GM18505 (cell line): ENCODE data around the gene TNS2.

Source experiments
- ATAC-seq: cut with Tn5 transposase; IDR thresholded peaks from one replicate; pipeline ENCODE4 v1.9.1; 2021; ENCODE audit not compliant: unreplicated experiment
- POLR2A ChIP-seq: IDR thresholded peaks from 4 replicates; pipeline ENCODE4 v1.6.1; 2011; ENCODE audit warnings: borderline replicate concordance; ENCODE audit not compliant: insufficient read depth, insufficient read length; ENCODE audit errors: extremely low read depth

TNS2 gene

DNA sequence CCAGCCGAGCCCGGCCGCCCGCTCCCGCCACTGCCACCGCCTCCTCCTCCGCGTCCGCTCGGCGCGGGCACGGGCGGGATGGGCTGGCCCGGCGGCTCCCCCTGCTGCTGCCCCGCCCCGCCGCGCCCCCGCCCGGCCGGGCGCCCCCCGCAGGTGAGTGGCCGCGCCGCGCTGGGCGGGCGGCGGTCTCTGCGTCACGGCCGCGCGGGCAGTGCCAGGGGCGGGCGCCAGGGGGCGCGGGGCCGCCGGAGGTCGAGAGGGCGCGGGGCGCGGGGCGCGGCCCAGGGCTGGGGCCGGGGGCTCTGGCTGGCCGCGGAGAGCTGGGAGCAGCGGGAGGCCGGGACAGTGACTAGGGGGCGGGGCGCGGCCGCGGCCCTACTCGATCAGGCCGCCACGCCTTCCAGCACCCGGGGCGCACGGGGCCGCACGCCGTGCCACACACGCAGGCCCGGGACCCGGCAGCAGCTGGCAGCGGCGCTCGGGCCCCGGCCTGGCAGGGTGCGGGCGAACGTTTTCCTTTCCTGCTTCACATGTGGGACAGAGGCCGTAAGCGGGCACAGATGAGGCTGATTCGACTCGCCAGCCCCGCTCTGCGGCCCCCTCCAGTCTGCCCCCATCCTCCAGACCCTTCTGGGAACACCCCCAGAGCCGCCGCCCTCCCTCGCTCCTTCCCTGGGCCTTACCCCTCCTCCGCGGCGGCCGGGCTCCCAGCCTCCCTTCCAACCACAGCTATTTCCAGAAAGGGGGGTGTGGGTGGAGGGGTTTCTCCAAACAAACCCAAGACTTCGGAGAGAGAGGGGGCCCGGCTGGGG, 2.4 kb upstream of the TNS2 start:
- TF ChIP-seq POLR2A, result no peak
- ATAC-seq, result peak; percentile 72

DNA sequence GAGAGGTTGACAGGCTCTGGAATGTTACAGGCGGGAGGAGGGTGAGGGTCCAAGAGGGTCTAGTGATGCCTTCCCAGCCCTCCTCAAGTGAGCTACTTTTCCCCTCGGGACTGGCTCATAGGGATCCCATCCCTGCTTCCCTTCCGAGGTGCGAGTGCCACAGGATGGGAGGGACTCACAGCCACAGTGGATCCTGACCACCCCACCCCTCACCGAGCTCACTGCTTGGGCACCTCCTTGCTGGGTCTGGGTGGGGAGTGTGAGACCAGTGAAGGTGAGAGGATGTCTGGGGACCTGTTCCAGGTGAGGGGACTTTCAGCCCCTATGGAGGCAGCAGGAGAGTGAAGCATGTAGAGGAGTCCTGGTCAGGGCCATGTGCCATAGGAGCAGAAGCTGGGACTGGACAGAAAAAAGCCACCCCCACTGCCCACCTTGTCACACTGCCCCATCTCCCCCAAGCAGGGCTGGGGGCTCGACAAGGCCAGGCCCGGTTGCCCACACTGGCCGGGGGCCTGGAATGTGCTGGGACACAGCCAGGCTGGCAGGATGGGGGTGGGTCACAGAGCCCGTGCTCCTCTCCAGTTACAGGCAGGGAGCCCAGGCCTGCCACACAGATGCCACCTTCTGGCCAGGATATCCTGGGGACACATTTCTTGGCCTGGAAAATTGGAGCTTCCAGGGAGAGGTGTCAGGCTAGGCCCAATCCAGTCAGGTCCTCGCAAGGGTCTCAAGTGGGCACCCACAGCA, 1.7 kb upstream of the TNS2 start:
- no peak for ATAC-seq
- no peak for TF ChIP-seq POLR2A

DNA sequence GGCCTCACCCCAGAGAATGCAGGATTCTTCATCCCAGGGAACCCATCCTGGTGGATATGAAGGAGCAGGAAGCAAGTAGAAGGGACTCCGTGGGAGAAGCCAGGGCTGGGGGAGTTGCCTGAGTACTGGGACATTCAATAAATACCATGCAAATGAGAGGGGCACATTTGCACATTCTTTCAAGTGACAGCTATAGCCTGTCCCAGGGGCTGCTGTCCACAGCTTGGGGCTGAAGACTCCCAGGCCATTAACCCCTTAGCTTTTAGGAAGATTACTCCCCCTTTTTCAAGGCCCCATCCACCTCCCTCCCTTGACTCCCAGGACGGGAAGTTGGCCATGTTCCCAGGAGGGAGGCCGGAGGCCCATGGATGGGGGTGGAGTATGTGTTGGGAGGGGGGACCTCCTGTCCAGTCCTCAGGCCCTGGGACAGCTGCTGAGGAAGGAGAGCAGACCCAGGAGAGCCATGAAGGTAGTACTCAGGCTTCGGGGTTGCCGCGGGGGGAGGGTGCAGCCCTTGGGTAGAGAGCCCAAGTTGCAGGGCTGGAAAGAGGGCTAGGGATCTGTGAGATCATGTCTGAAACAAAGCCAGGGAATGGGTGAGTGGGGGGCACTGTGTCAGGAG, 974 bp upstream of the TNS2 start:
- no peak for ATAC-seq
- TF ChIP-seq POLR2A, result no peak

DNA sequence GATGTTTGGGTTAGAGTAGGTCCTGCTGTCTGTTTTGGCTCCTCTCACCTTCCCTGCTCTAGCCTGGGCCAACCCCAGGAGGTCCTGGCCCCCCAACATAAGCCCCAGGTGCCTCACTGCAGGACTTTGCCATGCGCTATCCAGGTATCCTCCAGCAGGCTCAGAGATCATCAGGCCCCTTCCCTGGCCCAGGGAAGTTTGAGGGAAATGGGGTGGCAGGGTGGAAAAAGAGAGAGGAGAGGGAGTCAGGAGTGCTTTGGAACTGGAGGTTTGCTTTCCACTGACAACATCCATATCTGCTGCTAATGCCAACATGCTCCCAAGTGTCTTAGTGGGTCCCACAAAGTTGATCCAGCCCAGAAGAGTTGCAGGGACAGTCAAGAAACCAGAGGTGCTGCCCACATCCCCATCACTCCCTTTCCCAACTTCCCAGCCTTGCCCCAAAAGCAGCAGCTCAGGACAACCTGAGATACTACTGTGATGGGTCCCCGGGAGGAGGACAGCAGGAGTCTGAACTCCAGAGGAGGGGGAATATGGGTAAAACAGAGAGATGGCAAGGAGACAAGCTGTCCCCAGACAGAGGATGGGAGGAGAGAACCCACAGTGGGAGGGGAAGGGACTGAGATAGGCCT, 677 bp downstream of the TNS2 start:
- no peak for TF ChIP-seq POLR2A
- ATAC-seq, result no peak

DNA sequence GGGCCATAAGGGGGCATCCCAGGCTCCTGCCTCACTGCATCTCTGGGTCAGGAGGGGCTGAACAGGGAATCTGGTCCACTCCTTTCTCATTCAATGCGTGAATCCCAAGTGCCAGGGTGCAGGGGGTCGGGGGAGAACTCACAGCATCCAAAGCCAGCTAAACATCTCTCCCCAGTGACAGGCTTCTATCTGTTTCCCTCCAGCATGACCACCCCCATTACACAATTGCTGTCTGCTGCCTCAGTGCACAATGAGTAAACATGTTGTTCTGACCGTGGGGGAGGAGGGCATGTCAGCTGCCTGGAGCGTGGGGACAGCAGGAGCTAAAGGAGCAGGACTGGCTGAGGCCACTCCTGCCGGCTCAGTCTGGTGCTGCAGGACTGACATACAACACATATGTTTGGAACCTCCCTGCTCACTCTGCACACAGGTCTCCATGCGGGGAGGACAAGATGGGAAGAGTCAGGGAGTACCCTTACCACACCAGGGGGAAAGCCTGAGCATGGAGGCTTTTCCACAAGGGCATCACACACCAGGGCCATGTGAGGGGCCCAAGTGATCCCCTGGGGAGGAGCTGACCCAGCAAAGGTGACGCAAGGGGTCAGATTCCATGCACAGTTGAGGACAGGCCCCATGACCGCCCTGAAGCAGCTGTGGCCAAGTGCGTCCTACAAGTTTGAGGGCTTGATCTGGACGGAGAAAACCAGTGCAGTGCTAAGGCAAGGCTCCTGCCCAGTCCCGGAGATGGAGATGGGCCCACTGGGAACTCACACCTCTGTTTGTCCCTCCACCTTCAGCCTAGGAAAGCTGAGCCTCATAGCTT, 1.4 kb downstream of the TNS2 start:
- TF ChIP-seq POLR2A, result no peak

DNA sequence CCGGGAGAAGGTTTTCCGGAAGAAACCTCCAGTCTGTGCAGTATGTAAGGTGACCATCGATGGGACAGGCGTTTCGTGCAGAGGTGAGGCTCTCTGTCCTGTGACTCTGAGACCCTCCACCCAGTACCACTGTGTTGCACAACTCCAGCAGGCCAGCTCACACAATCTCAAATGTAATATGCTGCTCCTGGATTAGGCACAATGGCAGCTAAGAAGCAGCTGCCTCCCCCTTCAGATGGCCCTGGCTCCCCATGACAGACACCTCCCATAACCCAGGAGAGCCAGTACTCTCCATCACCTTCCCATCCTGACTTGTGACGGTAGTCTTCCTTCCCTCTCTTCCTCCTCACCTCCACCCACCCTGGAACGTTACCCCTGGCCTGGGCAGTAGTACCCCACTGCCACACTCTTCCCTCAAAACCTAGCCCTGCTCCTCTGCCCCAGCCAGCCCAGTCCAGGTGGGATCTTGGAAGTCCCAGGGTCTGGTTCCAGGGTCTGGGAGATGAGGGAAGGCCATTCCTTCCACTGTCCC, 2.1 kb downstream of the TNS2 start:
- TF ChIP-seq POLR2A, result no peak
- ATAC-seq, result no peak

More for the DNA sequence above, 1.4 kb downstream of the TNS2 start:
- no peak for ATAC-seq

GRCh38 chr12:53052419-53053217, 2.8 kb downstream of the TNS2 start:
- no peak for TF ChIP-seq POLR2A
- no peak for ATAC-seq

GRCh38 chr12:53053218-53054111, 3.6 kb downstream of the TNS2 start:
- ATAC-seq, result no peak
- no peak for TF ChIP-seq POLR2A

- peak; percentile 42 for TF ChIP-seq POLR2A
- peak; percentile 89 for ATAC-seq
Measured at GRCh38 chr12:53054112-53054878, 4.4 kb downstream of the TNS2 start.
